K562 (cell line): ENCODE data around the gene FCSK. TPM values are rescaled to one million over a fixed set of nuclear protein-coding genes. Genes with fewer than 3 reads are reported as not detected.

Experiments used
- BHLHE40 ChIP-seq: IDR thresholded peaks from 2 replicates; pipeline ENCODE4 v1.6.1; 2011; ENCODE audit warnings: low read length, improper control_type of control experiment
- DPF2 ChIP-seq: fragments of 450-650 bp; IDR thresholded peaks from 2 replicates; pipeline ENCODE4 v1.6.1; 2016
- ERF ChIP-seq: fragments of 450-650 bp; formaldehyde crosslinking; IDR thresholded peaks from 2 replicates; pipeline ENCODE4 v1.4.0; 2020; ENCODE audit warnings: mild to moderate bottlenecking, mixed read lengths
- GABPB1 ChIP-seq: sonication (generic); formaldehyde crosslinking; IDR thresholded peaks from 2 replicates; pipeline ENCODE4 v1.8.0; 2022; ENCODE audit warnings: mild to moderate bottlenecking, missing genetic modification reagents
- HOMEZ ChIP-seq: fragments of 250-450 bp; sonication (Bioruptor Pico); IDR thresholded peaks from 2 replicates; pipeline ENCODE4 v1.4.0; 2020; ENCODE audit warnings: mild to moderate bottlenecking, moderate library complexity
- ID3 ChIP-seq, 2 experiments: fragments of 250-450 bp in 1 of 2; fragments of 450-650 bp in 1 of 2; sonication (Bioruptor Pico) in 1 of 2; IDR thresholded peaks; 2 replicates each; pipeline versions ENCODE4 v1.6.1 to v1.8.0; 2016 to 2021; ENCODE audit warnings: mild to moderate bottlenecking in 2 of 2, moderate library complexity in 2 of 2, missing compliant biosample characterization in 1 of 2, missing genetic modification characterization in 1 of 2
- MAZ ChIP-seq, 2 experiments: fragments of 450-650 bp in 1 of 2; sonication (generic) in 1 of 2; formaldehyde crosslinking; IDR thresholded peaks in 1 of 2; conservative IDR thresholded peaks in 1 of 2; 2 replicates each; pipeline versions ENCODE4 v1.4.0 to v1.5.0; 2020; ENCODE audit warnings: mild to moderate bottlenecking in 1 of 2, missing genetic modification reagents in 1 of 2
- MTA1 ChIP-seq: fragments of 450-650 bp; IDR thresholded peaks from 2 replicates; pipeline ENCODE4 v1.6.1; 2017; ENCODE audit warnings: borderline replicate concordance
- RAD21 ChIP-seq, 2 experiments: fragments of 250-450 bp in 1 of 2; fragments of 450-650 bp in 1 of 2; sonication (Bioruptor Pico) in 1 of 2; formaldehyde crosslinking in 1 of 2; IDR thresholded peaks in 1 of 2; conservative IDR thresholded peaks in 1 of 2; 2 replicates each; pipeline versions ENCODE4 v1.4.0 to v1.8.0; 2020 to 2022; ENCODE audit warnings: mild to moderate bottlenecking in 2 of 2, moderate library complexity in 1 of 2
- RCOR1 ChIP-seq, 2 experiments: IDR thresholded peaks; 2 replicates each; pipeline ENCODE4 v1.6.1; 2012; ENCODE audit warnings: low read depth in 2 of 2, low read length in 2 of 2, borderline replicate concordance in 1 of 2, improper control_type of control experiment in 1 of 2
- SMAD4 ChIP-seq: fragments of 250-450 bp; sonication (Bioruptor Pico); conservative IDR thresholded peaks from 2 replicates; pipeline ENCODE4 v1.8.0; 2021; ENCODE audit warnings: inconsistent platforms, mild to moderate bottlenecking, moderate library complexity
- SMARCB1 ChIP-seq: IDR thresholded peaks from 2 replicates; pipeline ENCODE4 v1.6.1; 2011; ENCODE audit warnings: improper control_type of control experiment, low read depth; ENCODE audit not compliant: insufficient read length
- TBP ChIP-seq: optimal IDR thresholded peaks from 2 replicates; pipeline ENCODE3; 2011; ENCODE audit warnings: low read depth, low read length, improper control_type of control experiment
- TCF15 ChIP-seq: fragments of 250-450 bp; sonication (Bioruptor Pico); IDR thresholded peaks from 2 replicates; pipeline ENCODE4 v1.8.0; 2022; ENCODE audit warnings: moderate library complexity, mild to moderate bottlenecking, inconsistent platforms
- TEAD2 ChIP-seq: fragments of 450-650 bp; IDR thresholded peaks from 2 replicates; pipeline ENCODE4 v1.6.1; 2016; ENCODE audit warnings: missing genetic modification characterization, control low read depth, missing compliant biosample characterization
- VEZF1 ChIP-seq: fragments of 200-800 bp; sonication (Bioruptor generic); IDR thresholded peaks from 2 replicates; pipeline ENCODE4 v1.6.1; 2017; ENCODE audit warnings: missing genetic modification characterization, missing compliant biosample characterization
- ZBTB5 ChIP-seq: fragments of 450-650 bp; IDR thresholded peaks from 2 replicates; pipeline ENCODE4 v1.6.1; 2017; ENCODE audit warnings: antibody characterized with exemption
- ZNF79 ChIP-seq: fragments of 250-450 bp; sonication (Bioruptor Pico); IDR thresholded peaks from 2 replicates; pipeline ENCODE4 v1.4.0; 2020; ENCODE audit warnings: low read depth, mild to moderate bottlenecking, moderate library complexity
- polyA plus RNA-seq, 8 experiments: library from polyadenylated mRNA; depleted of rRNA in 4 of 8; stranded (reverse) in 5 of 8; unstranded in 3 of 8; fragments of >200 nt; fragmentation: Nextera tagmentation in 2 of 8; fragmentation: Illumina TruSeq in 1 of 8; extraction: Ambion mirVana in 2 of 8; extraction: Trizol in 1 of 8; gene quantifications; 2 replicates each; pipeline versions ENCODE4 v1.2.1 to v1.2.3, GENCODE V29; 2011 to 2014; ENCODE audit warnings: inconsistent platforms in 1 of 8, missing spikeins in 1 of 8
- total RNA-seq, 7 experiments: library from RNA; depleted of rRNA in 6 of 7; stranded (reverse); fragments of >200 nt in 6 of 7; fragmentation: Illumina TruSeq in 2 of 7; extraction: Trizol in 2 of 7; gene quantifications; 2 replicates each; pipeline versions ENCODE4 v1.2.1 to v1.2.3, GENCODE V29; 2011 to 2021; ENCODE audit warnings: low replicate concordance in 1 of 7

Gene FCSK
- total and polyA plus RNA-seq, 9 of the 15 experiments (the other 6 are each of a cell fraction or from before 2014, with no cell fraction given): 0.92 to 18.6 (median 8.3) TPM

- TF ChIP-seq HOMEZ (CRISPR knock-in tag) (no peak), ZNF79 (CRISPR knock-in tag) (peak; percentile 80), ZBTB5 (no peak), TBP (peak; percentile 22), MTA1 (no peak), ID3 (CRISPR knock-in tag; IDR thresholded peaks at IDR 0.05) (no peak), ID3 (tag; IDR thresholded peaks at IDR 0.05) (peak; percentile 30; the same call in 1 of the 2 replicates), ERF (CRISPR knock-in tag) (0 out of 2 replicates have a peak, but pooled peaks have one; percentile 76), GABPB1 (CRISPR knock-in tag) (0 out of 2 replicates have a peak, but pooled peaks have one; percentile 11), RAD21 (CRISPR knock-in tag; conservative IDR thresholded peaks at IDR 0.05 in 1 of 2, IDR thresholded peaks at IDR 0.05 in 1 of 2) (no peak), VEZF1 (CRISPR knock-in tag) (peak; percentile 96), SMAD4 (CRISPR knock-in tag) (peak; percentile 56; the same call in 1 of the 2 replicates), DPF2 (0 out of 2 replicates have a peak, but pooled peaks have one; percentile 18), SMARCB1 (no peak), TCF15 (CRISPR knock-in tag) (0 out of 2 replicates have a peak, but pooled peaks have one; percentile 55), TEAD2 (tag) (0 out of 2 replicates have a peak, but pooled peaks have one; percentile 55), MAZ (CRISPR knock-in tag; conservative IDR thresholded peaks at IDR 0.05 in 1 of 2, IDR thresholded peaks at IDR 0.05 in 1 of 2) (peak in 1 of 2 experiments; percentile 66; a peak in 2 of 4 replicates), RCOR1 (IDR thresholded peaks at IDR 0.05; ENCODE audit: borderline replicate concordance in 1 of 2, low read depth in 2 of 2, low read length in 2 of 2) (0 out of 4 replicates have a peak, but pooled peaks of 1 of the 2 experiments have one; percentile 18), BHLHE40 (0 out of 2 replicates have a peak, but pooled peaks have one; percentile 21)
Measured at GRCh38 chr16:70430667-70431536, 23.5 kb upstream of the FCSK start (continued).
